GM21526 (cell line): ENCODE data around the gene DOK1.

ENCODE experiments used
- ATAC-seq: cut with Tn5 transposase; IDR thresholded peaks from one replicate; pipeline ENCODE4 v1.9.1; 2021; ENCODE audit warnings: moderate library complexity; ENCODE audit not compliant: unreplicated experiment, low FRiP score

DOK1 gene

GRCh38 chr2:74553892-74554819, at the start of gene DOK1, which contains the start of gene LOXL3:
TSS of gene DOK1 (plus strand) at chr2:74554720. CDS start at chr2:74554755, 35 bp downstream.
TSS of gene LOXL3 (minus strand) at chr2:74553942. CDS start at chr2:74552634, 1,308 bp downstream.
- peak; percentile 46 for ATAC-seq

- ATAC-seq, result no peak
These were observed 48.9 kb upstream of the DOK1 start for GRCh38 chr2:74505448-74506246.

GRCh38 chr2:74507145-74507925, 47.2 kb upstream of the DOK1 start, which contains the start of gene PCGF1:
TSS of gene PCGF1 (minus strand) at chr2:74507695. CDS start at chr2:74507668, 27 bp downstream.
- ATAC-seq, result peak; percentile 78

GRCh38 chr2:74507926-74508520, 46.5 kb upstream of the DOK1 start:
- no peak for ATAC-seq

- ATAC-seq, result no peak
These were observed 44.2 kb upstream of the DOK1 start for GRCh38 chr2:74510272-74510671.

- no peak for ATAC-seq
These were observed 43.2 kb upstream of the DOK1 start for GRCh38 chr2:74511104-74511989.

- no peak for ATAC-seq
These were observed 41.5 kb upstream of the DOK1 start for GRCh38 chr2:74512744-74513604.

- ATAC-seq, result no peak
These were observed 40.7 kb upstream of the DOK1 start for GRCh38 chr2:74513605-74514367.

GRCh38 chr2:74514368-74515270, 39.9 kb upstream of the DOK1 start, which contains the start of gene TLX2:
TSS of gene TLX2 (plus strand) at chr2:74514450. CDS start at chr2:74514807, 357 bp downstream.
- no peak for ATAC-seq

GRCh38 chr2:74515271-74515980, 39.1 kb upstream of the DOK1 start:
- no peak for ATAC-seq

GRCh38 chr2:74515981-74516633, 38.4 kb upstream of the DOK1 start:
- no peak for ATAC-seq

- ATAC-seq, result no peak
These were observed 37.9 kb upstream of the DOK1 start for GRCh38 chr2:74516650-74517049.

GRCh38 chr2:74522516-74522915, 32.0 kb upstream of the DOK1 start:
- ATAC-seq, result no peak

- ATAC-seq, result no peak
These were observed 30.5 kb upstream of the DOK1 start for GRCh38 chr2:74524005-74524404.
